Activated CD4-positive, alpha-beta memory T cell treated with anti-CD3 and anti-CD28 coated beads for 36 hours (primary cell): ENCODE data around the gene APLNR. TPM values are rescaled to one million over a fixed set of nuclear protein-coding genes. Genes with fewer than 3 reads are reported as not detected.

Source experiments
- CTCF ChIA-PET: fragments of 350-600 bp; sonication (Branson Sonifier 250); formaldehyde crosslinking; loops from one replicate; lab custom pipeline; 2021; ENCODE audit warnings: antibody characterized with exemption, inconsistent platforms; lab: Charles Lee
- POLR2A ChIA-PET: fragments of 350-600 bp; sonication (Branson Sonifier 250); formaldehyde crosslinking; loops from one replicate; lab custom pipeline; 2021; ENCODE audit warnings: antibody characterized with exemption; lab: Charles Lee
- DNase-seq: peaks from one replicate; pipeline ENCODE4 v3.0.0-alpha.2; 2020
- H3K27ac Mint-ChIP-seq: one replicate; pipeline ENCODE4 v1.8.0; 2021; ENCODE audit warnings: mixed read lengths
- H3K27me3 Mint-ChIP-seq: one replicate; pipeline ENCODE4 v1.8.0; 2021; ENCODE audit warnings: mixed read lengths
- H3K36me3 Mint-ChIP-seq: one replicate; pipeline ENCODE4 v1.8.0; 2021; ENCODE audit warnings: mixed read lengths
- H3K4me1 Mint-ChIP-seq: one replicate; pipeline ENCODE4 v1.8.0; 2021; ENCODE audit warnings: low read depth, mixed read lengths
- H3K4me3 Mint-ChIP-seq: one replicate; pipeline ENCODE4 v1.8.0; 2021; ENCODE audit warnings: mild to moderate bottlenecking, mixed read lengths
- H3K9me3 Mint-ChIP-seq: one replicate; pipeline ENCODE4 v1.8.0; 2021; ENCODE audit warnings: mixed read lengths
- intact Hi-C: fragments of 100-400 bp; cut with micrococcal nuclease; formaldehyde crosslinking; loops from one replicate; pipeline ENCODE4 v1.15.1; 2023
- total RNA-seq, 2 experiments: library from RNA; stranded (reverse); gene quantifications; one replicate each; pipeline ENCODE4 v1.2.3, GENCODE V29; 2021

APLNR gene
- total RNA-seq, 2 experiments from 2014 or later = not detected

DNA sequence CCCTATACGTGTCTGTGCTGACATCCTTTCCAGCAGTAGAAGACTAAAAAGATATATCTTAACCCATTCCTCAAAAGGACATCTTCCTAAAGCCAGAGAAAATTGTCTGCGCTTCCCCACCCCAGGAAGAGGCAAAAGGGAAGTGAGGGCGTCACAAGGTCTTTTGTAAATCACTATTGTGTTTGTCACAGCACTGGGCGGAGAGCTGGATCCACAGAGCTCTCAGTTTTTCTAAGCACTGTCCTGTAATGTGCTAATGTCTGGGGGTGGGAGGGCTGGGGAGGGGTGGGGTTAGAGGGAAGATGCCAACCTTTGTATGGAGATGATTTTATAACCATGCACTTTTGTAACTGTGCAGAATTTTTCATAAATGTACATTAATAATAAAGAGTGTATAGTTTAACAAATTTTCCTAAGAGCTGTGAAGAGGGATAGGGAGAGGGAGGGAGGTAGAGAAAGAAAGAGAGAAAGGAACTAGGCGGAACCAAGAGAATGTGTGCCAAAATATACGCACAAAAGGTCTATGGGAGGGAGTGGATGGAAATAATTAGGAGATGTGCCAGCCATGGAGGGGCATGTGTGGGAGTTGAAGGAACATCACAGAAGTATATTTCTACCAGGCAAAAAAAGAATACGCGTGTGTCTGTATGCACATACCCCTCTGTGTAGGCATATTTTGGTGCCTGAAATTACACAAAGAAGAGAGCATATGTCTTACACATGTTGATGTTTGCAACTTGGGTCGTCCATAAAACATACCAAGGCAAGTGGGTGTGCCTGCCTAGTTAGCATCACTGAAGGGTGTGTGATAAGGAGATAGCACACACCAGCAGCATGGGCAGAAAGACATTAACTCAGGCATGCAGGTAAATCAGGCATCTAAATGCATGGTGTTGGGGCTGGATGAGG is 45.5 kb downstream of the APLNR start:
- intact Hi-C loops = no loop called here
- H3K4me3 Mint-ChIP-seq = no peak overlapping the region
- H3K9me3 Mint-ChIP-seq = no peaks in the 10 kb centered on the region
- no peaks in the 10 kb centered on the region for H3K36me3 Mint-ChIP-seq
- H3K27me3 Mint-ChIP-seq = peaks cover 6% of the 10 kb centered on the region
- no peak for DNase-seq
- CTCF ChIA-PET = no interaction called here
- POLR2A ChIA-PET = no interaction called here
- no peak overlapping the region for H3K27ac Mint-ChIP-seq
- H3K4me1 Mint-ChIP-seq = no peaks in the 10 kb centered on the region

DNA sequence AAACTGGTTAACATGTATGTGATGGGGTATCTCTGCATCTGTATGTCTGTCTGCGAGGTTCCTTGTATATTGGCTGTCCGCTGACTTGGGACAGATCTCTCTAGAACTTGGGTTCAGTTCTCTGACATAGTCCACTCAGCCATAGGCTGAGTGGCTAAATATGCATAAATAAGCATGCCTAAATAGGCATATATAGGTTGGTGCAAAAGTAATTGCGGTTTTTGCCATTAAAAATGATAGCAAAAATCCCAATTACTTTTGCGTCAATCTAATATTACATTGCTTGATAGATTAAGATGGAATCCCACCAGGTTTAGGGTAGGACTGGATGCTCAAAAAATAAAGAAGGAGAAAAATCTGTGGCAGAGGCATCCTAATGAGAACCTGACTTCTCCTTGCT is 46.5 kb downstream of the APLNR start:
- peaks cover 6% of the 10 kb centered on the region for H3K27me3 Mint-ChIP-seq
- H3K36me3 Mint-ChIP-seq = no peaks in the 10 kb centered on the region
- no peaks in the 10 kb centered on the region for H3K9me3 Mint-ChIP-seq
- H3K4me1 Mint-ChIP-seq = no peaks in the 10 kb centered on the region
- no peak overlapping the region for H3K27ac Mint-ChIP-seq
- intact Hi-C loops = no loop called here
- ChIA-PET CTCF (no interaction called here), POLR2A (no interaction called here)
- H3K4me3 Mint-ChIP-seq = no peak overlapping the region
- DNase-seq = no peak

Other genes starting within 250 kb of the APLNR start
- not detected for gene OR5AK2, start 248.3 kb downstream of the APLNR start, total RNA-seq
- gene LRRC55, start 55.3 kb downstream of the APLNR start, total RNA-seq = not detected
- gene TNKS1BP1, start 87.7 kb upstream of the APLNR start, total RNA-seq = 10 to 100 TPM; 14.0 to 15.1 TPM
- gene SSRP1, start 98.6 kb upstream of the APLNR start, total RNA-seq = 100 to 1,000 TPM; 256 to 262 TPM
- gene P2RX3, start 101.1 kb upstream of the APLNR start, total RNA-seq = not detected
- not detected for gene PRG3, start 143.9 kb upstream of the APLNR start, total RNA-seq
- 1 to 10 TPM; 1.8 to 2.2 TPM for gene PRG2, start 153.4 kb upstream of the APLNR start, total RNA-seq
- 100 to 1,000 TPM; 170 to 186 TPM for gene SLC43A3, start 189.9 kb upstream of the APLNR start, total RNA-seq
- under 1 TPM; 0.36 to 0.51 TPM for gene RTN4RL2, start 223.3 kb upstream of the APLNR start, total RNA-seq